ENCODE results near the gene TMC7.

- TF ChIP-seq HDGF (IDR thresholded peaks at IDR 0.05; ENCODE audit: borderline replicate concordance) = no peak
- no peak for TF ChIP-seq BHLHE40 (IDR thresholded peaks at IDR 0.05; ENCODE audit: borderline replicate concordance)
- no peak for TF ChIP-seq FOXM1 (IDR thresholded peaks at IDR 0.05; ENCODE audit: borderline replicate concordance)
- no peak for TF ChIP-seq ELF4 (IDR thresholded peaks at IDR 0.05)
These were observed 111.9 kb downstream of the TMC7 start for GRCh38 chr16:19095654-19096053.
